ENCODE results near the gene ZNHIT2.

DNA sequence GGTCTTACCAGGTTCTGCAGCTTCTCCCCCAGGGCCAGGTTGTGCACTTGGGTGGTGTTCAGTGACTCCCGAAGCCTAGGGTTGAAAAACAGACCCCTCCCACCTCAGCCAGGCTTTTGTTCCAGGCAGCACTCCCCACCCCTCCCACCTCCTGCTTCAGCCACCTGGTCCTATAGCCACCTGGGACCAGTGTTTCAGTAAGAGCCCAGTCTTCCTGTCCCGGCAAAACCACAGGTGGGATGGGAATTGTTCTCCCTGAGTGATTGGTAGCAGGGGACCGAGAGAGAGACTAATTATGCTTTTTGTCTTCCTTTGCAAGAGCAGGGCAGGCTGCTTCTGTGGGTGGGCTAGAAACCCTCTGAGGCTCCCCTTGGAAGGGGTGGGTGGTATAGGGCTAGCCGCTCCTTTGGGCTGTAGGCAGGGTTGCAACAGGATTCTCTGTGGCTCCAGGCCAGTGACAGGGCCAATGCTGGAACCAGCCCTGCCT, 50.7 kb downstream of the ZNHIT2 start:
- no peak for TF ChIP-seq CTCF (IDR thresholded peaks at IDR 0.05)
- TF ChIP-seq ZFX (IDR thresholded peaks at IDR 0.05; ENCODE audit: borderline replicate concordance) = no peak
